HG03469 (cell line): ENCODE results near the gene BTNL3.
"Not testable (repeated sequence)": the region's sequence is repeated elsewhere in the genome, so short reads cannot be mapped to it uniquely, and the experiment has no call there.

ENCODE experiments used
- ATAC-seq: cut with Tn5 transposase; IDR thresholded peaks from one replicate; pipeline ENCODE4 v1.9.1; 2021; ENCODE audit warnings: mild to moderate bottlenecking, moderate library complexity, moderate number of reproducible peaks; ENCODE audit not compliant: unreplicated experiment

BTNL3 gene, protein sequence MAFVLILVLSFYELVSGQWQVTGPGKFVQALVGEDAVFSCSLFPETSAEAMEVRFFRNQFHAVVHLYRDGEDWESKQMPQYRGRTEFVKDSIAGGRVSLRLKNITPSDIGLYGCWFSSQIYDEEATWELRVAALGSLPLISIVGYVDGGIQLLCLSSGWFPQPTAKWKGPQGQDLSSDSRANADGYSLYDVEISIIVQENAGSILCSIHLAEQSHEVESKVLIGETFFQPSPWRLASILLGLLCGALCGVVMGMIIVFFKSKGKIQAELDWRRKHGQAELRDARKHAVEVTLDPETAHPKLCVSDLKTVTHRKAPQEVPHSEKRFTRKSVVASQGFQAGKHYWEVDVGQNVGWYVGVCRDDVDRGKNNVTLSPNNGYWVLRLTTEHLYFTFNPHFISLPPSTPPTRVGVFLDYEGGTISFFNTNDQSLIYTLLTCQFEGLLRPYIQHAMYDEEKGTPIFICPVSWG

DNA sequence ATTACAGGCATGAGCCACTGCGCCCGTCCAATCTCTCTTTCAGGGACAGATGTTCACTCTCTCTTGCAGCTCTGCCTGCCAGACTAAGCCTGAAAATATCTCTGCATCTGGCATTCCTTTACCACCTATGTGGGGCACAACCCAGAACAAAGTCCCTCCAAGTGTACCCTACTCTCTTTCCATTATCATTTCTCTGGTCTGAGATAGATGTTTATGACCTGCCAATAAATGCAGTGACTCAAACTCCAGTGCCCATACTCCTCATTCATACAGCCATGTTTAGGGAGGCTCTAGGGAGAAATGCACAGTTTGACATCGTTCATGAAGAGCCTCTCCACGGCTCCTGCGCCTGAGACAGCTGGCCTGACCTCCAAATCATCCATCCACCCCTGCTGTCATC, at the start of gene BTNL3:
Gene BTNL3, plus strand, starts transcription at position 255 of the 400 bp plus-strand sequence. CDS start 183 bp downstream, outside the sequence.
- ATAC-seq, result no peak

DNA sequence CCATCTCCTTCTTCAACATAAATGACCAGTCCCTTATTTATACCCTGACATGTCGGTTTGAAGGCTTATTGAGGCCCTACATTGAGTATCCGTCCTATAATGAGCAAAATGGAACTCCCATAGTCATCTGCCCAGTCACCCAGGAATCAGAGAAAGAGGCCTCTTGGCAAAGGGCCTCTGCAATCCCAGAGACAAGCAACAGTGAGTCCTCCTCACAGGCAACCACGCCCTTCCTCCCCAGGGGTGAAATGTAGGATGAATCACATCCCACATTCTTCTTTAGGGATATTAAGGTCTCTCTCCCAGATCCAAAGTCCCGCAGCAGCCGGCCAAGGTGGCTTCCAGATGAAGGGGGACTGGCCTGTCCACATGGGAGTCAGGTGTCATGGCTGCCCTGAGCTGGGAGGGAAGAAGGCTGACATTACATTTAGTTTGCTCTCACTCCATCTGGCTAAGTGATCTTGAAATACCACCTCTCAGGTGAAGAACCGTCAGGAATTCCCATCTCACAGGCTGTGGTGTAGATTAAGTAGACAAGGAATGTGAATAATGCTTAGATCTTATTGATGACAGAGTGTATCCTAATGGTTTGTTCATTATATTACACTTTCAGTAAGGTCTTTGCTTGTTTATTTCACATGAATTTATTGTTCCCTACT, 38.2 kb upstream of the BTNL3 start:
- ATAC-seq, result no peak

DNA sequence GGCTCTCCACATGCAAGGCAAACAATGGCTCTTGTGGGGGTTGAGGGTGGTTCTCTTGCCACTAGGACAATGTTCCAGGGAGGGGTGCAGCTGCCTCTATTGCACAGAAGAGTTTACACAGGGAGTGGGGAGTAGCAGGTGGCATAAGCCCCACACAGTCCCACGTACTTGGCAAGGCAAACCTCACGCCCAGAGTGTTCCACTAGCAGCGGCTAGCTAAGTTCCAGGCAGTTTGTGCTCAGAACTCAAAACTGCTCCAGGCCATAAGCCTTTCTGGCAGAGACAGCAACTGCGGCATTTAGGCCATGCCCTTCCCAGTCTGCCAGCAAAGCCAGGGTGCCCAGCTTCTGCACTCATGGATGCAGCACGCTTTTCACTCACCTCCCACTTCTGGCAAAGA, 29.0 kb upstream of the BTNL3 start:
- ATAC-seq, result no peak

DNA sequence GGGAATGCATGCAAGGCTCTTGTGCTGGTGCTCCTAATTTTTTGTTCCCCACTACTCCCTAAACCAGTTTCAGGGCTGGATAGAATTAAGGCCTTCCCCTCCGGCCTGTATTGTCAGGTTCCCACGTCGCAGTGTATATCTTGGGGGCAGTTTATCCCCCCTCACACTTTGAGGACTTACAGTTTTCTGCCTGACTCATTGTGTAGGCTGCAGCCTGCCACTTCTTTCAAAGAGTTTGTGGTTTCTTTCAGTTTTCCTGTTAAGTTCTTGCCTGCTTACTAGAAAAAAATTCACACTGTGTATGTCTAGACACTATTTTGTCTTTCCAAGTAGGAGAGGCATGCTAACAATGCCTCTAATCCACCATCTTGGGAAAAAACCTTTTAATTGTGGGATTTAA, 28.4 kb upstream of the BTNL3 start:
- ATAC-seq, result no peak

DNA sequence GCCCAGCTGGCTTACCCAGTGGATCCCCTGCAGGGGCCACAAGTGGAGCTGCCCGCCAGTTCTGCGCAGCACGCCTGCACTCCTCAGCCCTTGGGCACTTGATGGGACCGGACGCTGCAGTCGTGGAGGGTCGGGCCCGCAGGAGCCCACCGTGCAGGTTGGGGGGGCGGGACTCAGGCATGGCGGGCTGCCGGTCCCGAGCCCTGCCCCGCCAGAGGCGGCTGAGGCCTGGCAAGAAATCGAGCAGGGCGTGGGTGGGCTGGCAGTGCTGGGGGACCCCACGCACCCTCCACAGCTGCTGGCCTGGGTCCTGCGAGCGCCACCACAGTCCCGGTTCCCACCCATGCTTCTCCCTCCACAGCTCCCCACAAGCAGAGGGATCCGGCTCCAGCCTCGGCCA, 19.2 kb upstream of the BTNL3 start:
- no peak for ATAC-seq

DNA sequence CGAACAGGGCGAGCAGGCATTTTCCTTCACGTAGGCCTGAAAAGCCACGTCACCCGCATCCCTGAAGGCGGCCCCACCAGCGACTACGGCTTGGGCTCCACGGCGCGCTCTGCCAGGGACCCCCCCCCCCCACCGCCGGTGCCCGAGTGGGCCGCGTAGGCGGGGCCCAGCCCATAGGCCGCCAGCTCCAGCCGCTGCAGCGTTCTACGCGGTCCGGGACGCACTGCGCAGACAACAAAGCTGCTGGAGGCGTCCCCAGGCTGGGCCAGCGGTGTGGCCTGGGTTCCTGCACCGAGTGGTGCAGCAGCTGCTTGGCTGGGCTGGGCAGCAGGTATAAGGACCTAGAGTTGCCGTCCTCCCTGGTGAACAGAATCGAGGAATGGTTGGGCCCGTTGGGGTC, 18.3 kb upstream of the BTNL3 start:
- no peak for ATAC-seq

DNA sequence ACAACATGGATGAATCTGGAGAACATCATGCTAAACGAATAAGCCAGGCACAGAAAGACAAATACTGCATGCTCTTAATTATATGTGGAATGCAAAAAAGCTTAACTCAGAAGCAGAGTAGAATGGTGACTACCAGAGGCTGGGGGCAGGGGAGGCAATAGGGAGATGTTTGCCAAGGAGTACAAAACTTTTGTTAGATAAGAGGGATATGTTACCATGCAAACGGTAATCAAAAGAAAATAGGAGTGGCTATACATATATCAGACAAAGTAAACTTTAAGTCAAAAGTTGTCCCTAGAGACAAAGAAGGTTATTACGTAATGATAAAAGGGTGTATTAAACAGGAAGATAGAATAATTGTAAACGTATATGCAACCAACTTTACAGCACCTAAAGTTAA, 17.8 kb upstream of the BTNL3 start:
- ATAC-seq, result no peak

DNA sequence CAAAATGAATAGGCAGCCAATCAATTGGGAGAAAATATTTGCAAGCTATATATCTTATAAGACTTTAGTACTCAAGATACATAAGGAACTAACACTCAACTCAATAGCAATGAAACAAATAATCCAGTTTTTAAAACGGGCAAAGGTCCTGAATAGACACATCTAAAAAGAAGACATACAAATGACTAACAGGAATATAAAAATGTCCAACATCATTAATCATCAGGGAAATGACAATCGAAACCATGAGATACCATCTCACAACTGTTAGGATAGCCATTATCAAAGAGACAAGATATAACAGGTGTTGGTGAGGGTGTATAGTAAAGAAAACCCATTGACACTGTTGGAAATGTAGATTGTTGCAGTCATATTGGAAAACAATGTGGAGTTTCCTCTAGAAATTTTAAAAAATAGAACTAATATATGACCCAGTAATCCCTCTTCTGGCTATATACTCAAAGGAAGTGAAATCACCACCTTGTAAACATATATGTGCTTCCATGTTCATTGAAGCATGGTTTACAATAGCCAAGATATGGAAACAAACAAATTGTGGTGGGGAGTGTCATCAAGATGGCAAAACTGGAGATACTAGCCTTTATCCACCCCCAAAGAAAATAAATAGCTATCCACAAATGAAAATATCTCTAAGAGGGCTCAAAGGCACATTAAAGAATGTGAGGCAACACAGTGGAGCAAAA, 13.9 kb upstream of the BTNL3 start:
- no peak for ATAC-seq

DNA sequence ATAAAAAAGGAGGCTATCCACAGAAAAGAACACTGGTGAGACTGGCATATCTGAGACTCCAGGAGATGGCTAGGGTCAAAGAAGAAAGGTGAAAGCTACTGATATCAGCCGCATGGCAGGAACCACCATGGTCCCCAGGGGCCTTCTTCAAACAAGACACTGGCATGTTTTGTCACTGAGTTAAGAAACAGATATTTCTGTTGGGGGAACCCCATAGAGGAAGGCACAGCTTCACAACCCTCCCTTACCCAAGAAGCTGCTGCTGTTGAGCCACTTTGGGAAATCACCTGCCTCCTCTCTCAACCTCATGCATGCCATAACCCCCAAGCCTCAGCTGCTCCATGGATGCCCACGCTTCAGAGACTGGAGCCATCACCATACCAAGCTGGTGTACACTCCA, 13.3 kb upstream of the BTNL3 start:
- ATAC-seq, result peak; percentile 60

DNA sequence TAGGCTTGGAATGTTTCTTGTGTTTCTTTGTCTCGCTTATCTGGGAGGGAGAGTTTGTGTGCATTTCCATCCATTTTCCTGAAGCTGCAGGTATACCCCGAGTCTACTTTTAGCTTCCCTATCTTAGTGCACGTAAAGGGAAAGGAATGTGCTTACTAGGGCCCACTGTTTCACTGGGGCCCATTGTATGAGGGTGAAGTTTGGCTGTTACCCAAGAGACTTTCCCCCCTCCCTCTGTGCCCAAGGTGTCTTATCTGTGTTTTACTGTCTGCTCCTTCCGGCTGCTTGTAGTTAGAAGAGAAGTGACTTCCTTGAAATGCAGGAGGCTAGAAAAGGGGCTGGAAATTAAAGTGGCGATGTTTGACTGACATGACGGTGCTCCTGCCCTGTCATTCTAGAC, 12.1 kb upstream of the BTNL3 start:
- no peak for ATAC-seq

DNA sequence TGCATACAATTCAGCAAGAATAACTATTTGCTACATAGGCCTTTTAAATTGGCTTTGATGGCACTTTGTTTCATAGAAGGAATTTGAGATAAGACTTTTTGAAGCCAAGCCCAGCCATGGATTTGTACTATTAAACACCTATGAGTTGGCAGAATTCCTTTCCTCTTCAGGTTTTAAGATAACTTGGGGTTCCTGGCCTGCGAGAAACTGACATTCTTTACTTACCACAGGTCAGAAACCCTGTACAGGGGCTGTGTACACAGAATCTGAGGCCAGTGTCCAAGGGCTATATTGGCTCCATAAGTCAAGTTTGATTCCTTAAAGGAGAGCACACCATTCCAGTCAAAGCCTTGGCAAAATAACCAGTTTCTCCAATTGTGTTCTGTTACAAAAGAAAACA, 10.8 kb upstream of the BTNL3 start:
- ATAC-seq, result no peak

DNA sequence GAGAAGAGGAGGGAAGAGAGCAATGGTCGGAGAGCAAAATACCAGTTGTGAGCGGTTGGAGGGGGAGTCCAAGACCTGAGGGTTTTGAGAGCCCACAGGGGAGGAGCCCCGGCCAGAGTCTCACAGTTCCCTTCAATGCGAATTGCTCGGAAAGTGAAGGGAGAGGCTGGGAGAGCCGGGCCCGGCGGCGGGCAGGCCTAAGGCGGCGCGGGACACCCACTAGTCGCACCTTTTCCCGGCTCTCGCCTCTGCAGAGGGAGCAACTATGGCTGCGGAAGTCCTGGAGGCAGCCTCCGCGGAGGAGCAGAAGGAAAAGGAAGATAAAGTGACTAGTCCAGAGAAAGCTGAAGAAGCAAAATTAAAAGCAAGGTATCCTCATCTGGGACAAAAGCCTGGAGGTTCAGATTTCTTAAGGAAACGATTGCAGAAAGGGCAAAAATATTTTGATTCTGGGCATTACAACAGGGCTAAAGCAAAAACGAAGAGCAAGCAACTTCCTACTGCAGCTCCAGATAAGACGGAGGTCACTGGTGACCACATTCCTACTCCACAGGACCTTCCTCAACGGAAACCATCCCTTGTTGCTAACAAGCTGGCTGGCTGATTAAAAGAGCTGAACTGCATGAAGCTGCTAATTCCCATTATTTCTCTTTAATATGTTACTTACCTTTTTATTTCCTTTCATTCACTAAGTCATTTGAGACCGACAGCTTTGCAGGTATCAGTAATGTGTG, 6.5 kb upstream of the BTNL3 start:
- ATAC-seq, result no peak

DNA sequence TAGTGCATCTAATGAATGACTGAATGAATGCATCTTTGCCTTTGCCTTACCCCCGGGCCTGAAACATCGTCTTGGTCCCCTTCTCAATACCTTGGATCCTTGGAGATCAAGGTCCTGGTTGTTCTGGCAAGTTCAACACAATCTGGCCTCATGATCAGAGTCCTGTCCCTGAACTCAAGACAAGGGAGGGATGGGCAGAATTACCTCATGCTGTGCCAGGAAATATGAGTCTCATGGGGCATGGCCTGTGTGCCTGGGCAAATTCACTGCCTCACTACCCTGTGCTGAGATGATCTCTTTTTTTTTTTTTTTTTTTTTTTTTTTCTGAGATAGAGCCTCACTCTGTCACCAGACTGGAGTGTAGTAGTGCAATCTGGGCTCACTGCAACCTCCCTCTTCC, 630 bp upstream of the BTNL3 start:
- ATAC-seq, result no peak

DNA sequence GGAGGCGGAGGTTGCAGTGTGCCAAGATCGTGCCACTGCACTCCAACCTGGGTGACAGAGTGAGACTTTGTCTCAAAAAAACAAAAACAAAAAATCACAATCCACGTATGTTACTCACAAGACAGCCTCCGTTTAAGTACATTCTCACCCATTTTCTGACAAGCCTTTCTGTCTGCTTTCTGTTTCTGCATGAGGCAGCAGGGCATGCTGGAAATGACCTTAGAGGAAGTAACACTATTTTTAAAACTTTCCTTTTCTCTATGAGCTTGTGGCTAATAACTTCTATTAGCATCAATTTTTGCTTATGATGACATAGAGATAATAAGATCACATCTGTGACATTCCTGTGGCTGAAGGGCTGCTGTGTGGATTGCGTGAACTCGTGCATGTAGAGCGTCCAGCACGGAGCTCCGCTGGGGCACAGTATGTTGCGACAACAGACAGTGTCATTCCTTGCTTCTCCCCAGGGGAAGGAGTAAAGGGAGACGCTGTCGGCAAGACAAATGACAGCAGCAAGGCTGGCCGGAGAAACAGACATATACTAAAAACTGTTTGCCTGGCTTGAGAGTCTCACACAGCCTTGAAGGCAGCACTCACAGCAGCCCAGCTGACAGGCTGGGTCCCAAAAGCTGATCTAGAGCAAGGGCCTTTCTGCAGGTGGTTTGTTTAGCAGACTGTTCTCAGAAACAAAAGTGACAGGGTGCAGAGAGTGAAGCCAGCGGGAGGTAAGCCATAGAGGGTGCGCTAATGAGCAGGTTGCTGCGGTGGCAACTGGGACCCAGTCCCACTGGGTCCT, 1.6 kb downstream of the BTNL3 start:
- no peak for ATAC-seq

DNA sequence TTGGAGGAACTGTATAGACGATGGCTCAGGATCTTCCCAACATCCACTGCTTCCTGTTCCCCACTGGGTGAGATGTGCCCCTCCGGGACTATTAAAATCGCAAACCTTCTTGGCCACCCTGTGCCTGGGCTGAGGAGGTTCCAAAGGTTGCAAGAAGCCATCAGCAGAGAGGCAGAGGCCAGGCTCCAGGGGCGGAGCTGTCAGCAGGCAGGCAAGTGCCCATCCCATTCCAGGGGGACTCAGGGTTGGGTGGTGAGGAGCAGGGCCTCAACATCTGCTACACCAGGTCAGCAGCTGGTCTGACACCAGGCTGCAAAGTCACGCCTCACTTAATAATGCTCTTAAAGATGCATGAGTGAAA, 2.2 kb downstream of the BTNL3 start:
- ATAC-seq, result no peak

DNA sequence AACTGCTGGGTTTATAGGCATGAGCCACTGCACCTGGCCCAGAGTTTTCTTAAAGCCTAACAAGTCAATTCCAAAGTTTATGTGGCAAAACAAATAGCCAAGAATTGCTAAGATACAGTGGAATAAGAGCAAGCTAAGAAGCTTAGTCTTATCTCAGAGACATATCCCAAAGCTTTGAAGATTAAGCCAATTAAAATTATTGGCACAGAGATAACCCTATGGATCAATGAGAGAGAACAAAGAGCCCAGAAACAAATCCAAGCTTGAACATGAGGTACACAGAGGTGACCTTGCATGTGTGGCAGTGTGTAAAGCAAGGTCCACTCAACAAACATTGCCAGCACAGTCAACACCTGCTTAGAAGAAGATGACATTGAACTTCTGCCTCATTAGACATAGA, 13.3 kb downstream of the BTNL3 start:
- no peak for ATAC-seq

DNA sequence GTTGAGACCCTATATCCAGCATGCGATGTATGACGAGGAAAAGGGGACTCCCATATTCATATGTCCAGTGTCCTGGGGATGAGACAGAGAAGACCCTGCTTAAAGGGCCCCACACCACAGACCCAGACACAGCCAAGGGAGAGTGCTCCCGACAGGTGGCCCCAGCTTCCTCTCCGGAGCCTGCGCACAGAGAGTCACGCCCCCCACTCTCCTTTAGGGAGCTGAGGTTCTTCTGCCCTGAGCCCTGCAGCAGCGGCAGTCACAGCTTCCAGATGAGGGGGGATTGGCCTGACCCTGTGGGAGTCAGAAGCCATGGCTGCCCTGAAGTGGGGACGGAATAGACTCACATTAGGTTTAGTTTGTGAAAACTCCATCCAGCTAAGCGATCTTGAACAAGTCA, 17.1 kb downstream of the BTNL3 start:
- no peak for ATAC-seq

DNA sequence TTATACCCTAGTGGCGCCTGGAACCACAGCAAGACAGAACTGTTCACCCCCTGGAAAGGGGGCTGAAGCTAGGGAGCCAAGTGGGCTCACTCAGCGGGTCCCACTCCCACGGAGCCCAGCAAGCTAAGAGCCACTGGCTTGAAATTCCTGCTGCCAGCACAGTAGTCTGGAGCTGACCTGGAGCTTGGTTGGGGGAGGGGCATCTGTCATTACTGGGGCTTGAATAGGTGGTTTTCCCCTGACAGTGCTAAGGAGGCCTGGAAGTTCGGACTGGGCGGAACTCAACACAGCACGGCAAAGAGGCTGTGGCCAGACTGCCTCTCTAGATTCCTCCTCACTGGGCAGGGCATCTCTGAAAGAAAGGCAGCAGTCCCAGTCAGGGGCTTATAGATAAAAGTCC, 19.5 kb downstream of the BTNL3 start:
- no peak for ATAC-seq

DNA sequence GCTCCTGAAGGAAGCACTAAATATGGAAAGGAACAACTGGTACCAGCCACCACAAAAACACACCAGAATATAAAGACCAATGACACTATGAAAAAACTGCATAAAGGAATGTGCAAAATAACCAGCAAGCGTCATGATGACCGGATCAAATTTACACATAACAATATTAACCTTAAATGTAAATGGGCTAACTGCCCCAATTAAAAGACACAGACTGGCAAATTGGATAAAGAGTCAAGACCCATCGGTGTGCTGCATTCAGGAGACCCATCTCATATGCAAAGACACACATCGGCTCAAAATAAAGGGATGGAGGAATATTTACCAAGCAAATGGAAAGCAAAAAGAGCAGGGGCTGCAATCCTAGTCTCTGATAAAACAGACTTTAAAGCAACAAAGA, 21.4 kb downstream of the BTNL3 start:
- ATAC-seq, result not testable (repeated sequence)

DNA sequence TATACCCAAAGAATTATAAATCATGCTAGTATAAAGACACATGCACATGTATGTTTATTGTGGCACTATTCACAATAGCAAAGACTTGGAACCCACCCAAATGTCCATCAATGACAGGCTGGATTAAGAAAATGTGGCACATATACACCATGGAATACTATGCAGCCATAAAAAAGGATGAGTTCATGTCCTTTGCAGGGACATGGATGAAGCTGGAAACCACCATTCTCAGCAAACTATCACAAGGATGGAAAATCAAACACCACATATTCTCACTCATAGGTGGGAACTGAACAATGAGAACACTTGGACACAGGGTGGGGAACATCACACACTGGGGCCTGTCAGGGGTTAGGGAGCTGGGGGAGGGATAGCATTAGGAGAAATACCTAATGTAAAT, 26.0 kb downstream of the BTNL3 start:
- not testable (repeated sequence) for ATAC-seq
